Ovary (tissue), 3 donors: Measurements from ENCODE around the gene NRIP1.
A peak's percentile ranks its signal among the peaks of the same experiment; 100 is the strongest.

ENCODE experiments used
- POLR2A ChIP-seq: fragments of 450-650 bp; IDR thresholded peaks from one replicate; pipeline ENCODE4 v1.6.1; 2017; ENCODE audit warnings: antibody characterized with exemption, mild to moderate bottlenecking, moderate library complexity
- TF ChIP-seq, protein P1 (sequence below), 3 donors: fragments of 450-650 bp in 2 of 3; fragments of 200-600 bp in 1 of 3; IDR thresholded peaks; one replicate each; pipeline versions ENCODE4 v1.5.1 to v1.8.0; 2016 to 2022; ENCODE audit warnings: antibody characterized with exemption in 3 of 3, mild to moderate bottlenecking in 1 of 3
- donor health status: DM: no; HTN: no; CAD: no.

DNA sequence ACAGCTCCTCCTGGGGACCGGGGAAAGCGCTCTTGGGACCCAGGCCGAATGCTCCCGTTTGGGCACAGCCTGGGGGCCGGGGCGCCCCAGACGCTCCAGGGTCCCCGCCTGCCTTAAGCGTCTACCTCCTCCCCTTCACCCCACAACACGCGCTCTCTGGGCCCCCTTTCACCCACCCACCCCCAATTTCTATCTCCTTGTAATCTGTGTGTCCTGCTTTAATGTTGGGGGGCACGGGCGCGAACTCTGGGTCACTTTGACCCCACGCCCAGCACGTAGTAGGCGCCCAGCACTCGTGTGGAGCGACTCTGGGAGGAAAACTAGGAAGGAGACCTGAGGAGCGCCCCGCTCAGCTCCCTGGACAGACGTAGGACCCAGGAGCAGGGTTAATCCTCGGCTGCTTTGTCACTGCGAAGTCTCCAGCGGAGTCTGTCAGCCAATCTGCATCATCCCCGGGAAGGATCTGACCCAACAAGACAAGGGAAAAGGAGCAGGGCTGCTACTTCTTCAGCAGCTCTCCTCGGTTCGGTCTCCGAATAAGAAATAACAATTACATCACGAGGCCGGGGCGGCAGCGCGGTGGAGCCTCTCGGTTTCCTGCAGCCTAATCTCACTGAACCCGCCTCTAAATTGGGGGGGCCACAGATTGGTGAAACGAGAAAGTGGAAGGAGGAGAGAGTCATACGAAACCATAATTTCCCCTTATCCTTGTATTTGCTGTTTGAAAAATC, 757 bp upstream of the NRIP1 start:
- peak; percentile 77 for TF ChIP-seq POLR2A
- TF ChIP-seq, protein P1, sequence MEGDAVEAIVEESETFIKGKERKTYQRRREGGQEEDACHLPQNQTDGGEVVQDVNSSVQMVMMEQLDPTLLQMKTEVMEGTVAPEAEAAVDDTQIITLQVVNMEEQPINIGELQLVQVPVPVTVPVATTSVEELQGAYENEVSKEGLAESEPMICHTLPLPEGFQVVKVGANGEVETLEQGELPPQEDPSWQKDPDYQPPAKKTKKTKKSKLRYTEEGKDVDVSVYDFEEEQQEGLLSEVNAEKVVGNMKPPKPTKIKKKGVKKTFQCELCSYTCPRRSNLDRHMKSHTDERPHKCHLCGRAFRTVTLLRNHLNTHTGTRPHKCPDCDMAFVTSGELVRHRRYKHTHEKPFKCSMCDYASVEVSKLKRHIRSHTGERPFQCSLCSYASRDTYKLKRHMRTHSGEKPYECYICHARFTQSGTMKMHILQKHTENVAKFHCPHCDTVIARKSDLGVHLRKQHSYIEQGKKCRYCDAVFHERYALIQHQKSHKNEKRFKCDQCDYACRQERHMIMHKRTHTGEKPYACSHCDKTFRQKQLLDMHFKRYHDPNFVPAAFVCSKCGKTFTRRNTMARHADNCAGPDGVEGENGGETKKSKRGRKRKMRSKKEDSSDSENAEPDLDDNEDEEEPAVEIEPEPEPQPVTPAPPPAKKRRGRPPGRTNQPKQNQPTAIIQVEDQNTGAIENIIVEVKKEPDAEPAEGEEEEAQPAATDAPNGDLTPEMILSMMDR (IDR thresholded peaks at IDR 0.05): no peak
